Uterus (tissue), 4 donors: ENCODE data around the gene PPP6R2. TPM values are rescaled to one million over a fixed set of nuclear protein-coding genes. Genes with fewer than 3 reads are reported as not detected.

Experiments
- DNase-seq, 2 donors: peaks; one replicate each; pipeline ENCODE4 v3.0.0-alpha.2; 2019 to 2020
- H3K27ac ChIP-seq, 2 donors: fragments of 200-600 bp; sonication (generic); 1 replicate in 1 of 2; 2 replicates in 1 of 2; pipeline ENCODE4 v1.5.1; 2016 to 2018
- H3K27me3 ChIP-seq, 2 donors: fragments of 200-600 bp; sonication (generic); one replicate each; pipeline ENCODE4 v1.5.1; 2018 to 2019; ENCODE audit warnings: control low read depth in 1 of 2
- H3K36me3 ChIP-seq, 2 donors: fragments of 200-600 bp; sonication (generic); one replicate each; pipeline ENCODE4 v1.5.1; 2019; ENCODE audit warnings: control low read depth in 1 of 2
- H3K4me1 ChIP-seq, 2 donors: fragments of 200-600 bp; sonication (generic); one replicate each; pipeline ENCODE4 v1.5.1; 2018 to 2019; ENCODE audit warnings: control low read depth in 1 of 2
- H3K4me3 ChIP-seq, 2 donors: fragments of 200-600 bp; sonication (generic); 1 replicate in 1 of 2; 2 replicates in 1 of 2; pipeline ENCODE4 v1.5.1; 2018 to 2019; ENCODE audit warnings: mild to moderate bottlenecking in 1 of 2
- H3K9me3 ChIP-seq, 2 donors: fragments of 200-600 bp; sonication (generic); one replicate each; pipeline ENCODE4 v1.5.1; 2019; ENCODE audit warnings: control low read depth in 1 of 2
- CTCF ChIP-seq, 4 experiments: fragments of 200-600 bp in 2 of 4; fragments of 450-650 bp in 2 of 4; sonication (generic) in 2 of 4; IDR thresholded peaks; one replicate each; pipeline ENCODE4 v1.5.1; 2016 to 2019; ENCODE audit warnings: antibody characterized with exemption in 4 of 4, mild to moderate bottlenecking in 2 of 4, moderate library complexity in 1 of 4
- POLR2A ChIP-seq, 2 donors: fragments of 450-650 bp; IDR thresholded peaks; one replicate each; pipeline ENCODE4 v1.6.1; 2016; ENCODE audit warnings: antibody characterized with exemption in 2 of 2, mild to moderate bottlenecking in 1 of 2, moderate library complexity in 1 of 2
- intact Hi-C: fragments of 100-400 bp; cut with DNase I; formaldehyde crosslinking; loops from one replicate; pipeline ENCODE4 v1.15.1; 2023; ENCODE audit warnings: low total_unique reads
- total RNA-seq, 4 donors: library from RNA; depleted of rRNA in 3 of 4; stranded (reverse); fragments of >200 nt in 3 of 4; gene quantifications; one replicate each; pipeline versions ENCODE4 v1.1.0 to v1.2.4, GENCODE V29; 2014 to 2023
- donor health status: DM: yes; HTN: yes; CAD: no.

PPP6R2 gene
- total RNA-seq, 4 donors from 2014 or later = 42.4 to 73.1 (median 47.2) TPM

GRCh38 chr22:50487290-50488005, 144.3 kb downstream of the PPP6R2 start:
- DNase-seq = no peak
- Histone ChIP-seq H3K9me3 (no peaks in the 10 kb centered on the region), H3K4me1 (no peaks in the 10 kb centered on the region), H3K27me3 (peaks cover 4 to 8% of the 10 kb centered on the region in 2 donors), H3K4me3 (no peak overlapping the region), H3K27ac (no peak overlapping the region), H3K36me3 (no peaks in the 10 kb centered on the region)
- TF ChIP-seq CTCF (IDR thresholded peaks at IDR 0.05) (no peak), POLR2A (IDR thresholded peaks at IDR 0.05) (no peak)
- intact Hi-C loops = no loop called here

GRCh38 chr22:50488006-50488677, 145.0 kb downstream of the PPP6R2 start:
- Histone ChIP-seq H3K4me3 (no peak overlapping the region), H3K27ac (no peak overlapping the region), H3K27me3 (peaks cover 0 to 4% of the 10 kb centered on the region in 2 donors), H3K9me3 (no peaks in the 10 kb centered on the region), H3K4me1 (no peaks in the 10 kb centered on the region), H3K36me3 (no peaks in the 10 kb centered on the region)
- DNase-seq = no peak
- intact Hi-C loops = no loop called here
- no peak for TF ChIP-seq POLR2A (IDR thresholded peaks at IDR 0.05)
- TF ChIP-seq CTCF (IDR thresholded peaks at IDR 0.05) = no peak

- TF ChIP-seq POLR2A (IDR thresholded peaks at IDR 0.05) = no peak
- no peak for TF ChIP-seq CTCF (IDR thresholded peaks at IDR 0.05)
- intact Hi-C loops = no loop called here
- H3K9me3 ChIP-seq = no peaks in the 10 kb centered on the region
Observed at GRCh38 chr22:50488886-50489285, 145.8 kb downstream of the PPP6R2 start.

GRCh38 chr22:50489363-50490243, 146.5 kb downstream of the PPP6R2 start:
- no peaks in the 10 kb centered on the region for H3K4me1 ChIP-seq
- H3K9me3 ChIP-seq = no peaks in the 10 kb centered on the region
- H3K36me3 ChIP-seq = no peaks in the 10 kb centered on the region
- no peak overlapping the region for H3K27ac ChIP-seq
- no peak for DNase-seq
- no peaks in the 10 kb centered on the region for H3K27me3 ChIP-seq
- H3K4me3 ChIP-seq = no peak overlapping the region
- no peak for TF ChIP-seq CTCF (IDR thresholded peaks at IDR 0.05)
- TF ChIP-seq POLR2A (IDR thresholded peaks at IDR 0.05) = no peak
- intact Hi-C loops = no loop called here

More at GRCh38 chr22:50488886-50489285, 145.8 kb downstream of the PPP6R2 start:
- Histone ChIP-seq H3K27me3 (no peaks in the 10 kb centered on the region), H3K4me1 (no peaks in the 10 kb centered on the region), H3K36me3 (no peaks in the 10 kb centered on the region), H3K27ac (no peak overlapping the region), H3K4me3 (no peak overlapping the region)
- no peak for DNase-seq
